ENCODE data around the gene SPSB1. TPM values are rescaled to one million over a fixed set of nuclear protein-coding genes. Genes with fewer than 3 reads are reported as not detected.
A peak's percentile ranks its signal among the peaks of the same experiment; 100 is the strongest.
"Not testable (repeated sequence)": the region's sequence is repeated elsewhere in the genome, so short reads cannot be mapped to it uniquely, and the experiment has no call there.

The SPSB1 gene
- total and polyA plus RNA-seq, 2 of the 4 experiments (the other 2 are of a cell fraction) = 16.7 to 19.8 TPM

GRCh38 chr1:9299571-9300541 is 7.2 kb downstream of the SPSB1 start:
- H3K27ac ChIP-seq (ENCODE audit: insufficient read depth, low read length); CTCF ChIA-PET; POLR2A ChIA-PET (ENCODE audit: unreplicated experiment); dilution Hi-C loops (cut with HindIII; ENCODE audit: low sequenced_read_pairs, unreplicated experiment); H2AFZ ChIP-seq (replicated peaks; ENCODE audit: low read length, poor library complexity); BruUV-seq (replicated peaks); intact Hi-C loops (cut with micrococcal nuclease); in situ Hi-C loops (cut with MboI; ENCODE audit: low sequenced_read_pairs); H3K27me3 ChIP-seq (ENCODE audit: control insufficient read depth, insufficient read depth, low read length); H3K36me3 ChIP-seq (ENCODE audit: control insufficient read depth, insufficient read depth, low read length); H3K56ac ChIP-seq (ENCODE audit: extremely low read depth, insufficient read depth, low read length); H3K9ac ChIP-seq (ENCODE audit: low read depth, low read length); H3K4me3 ChIP-seq (ENCODE audit: insufficient read depth, low read depth, low read length); H3K9me3 ChIP-seq (ENCODE audit: control insufficient read depth, insufficient read depth, low read length): not testable (repeated sequence)
- Histone ChIP-seq H4K8ac (ENCODE audit: low read depth in 2 of 2, low read length in 2 of 2) (peak overlapping the region in 1 of 2 experiments; percentile 58; a peak in 3 of 4 replicates), H4K91ac (ENCODE audit: insufficient read depth, low read depth, low read length) (peak overlapping the region; percentile 94), H2AK5ac (ENCODE audit: low read depth, low read length) (peak overlapping the region; percentile 97; the same call in 1 of the 2 replicates), H2BK5ac (ENCODE audit: low read depth, low read length, poor library complexity, severe bottlenecking) (peak overlapping the region; percentile 75), H2BK120ac (ENCODE audit: low read depth, low read length) (peak overlapping the region; percentile 90), H3K4me2 (ENCODE audit: low read depth, low read length) (peak overlapping the region; percentile 59; the same call in 1 of the 2 replicates), H3K9me1 (ENCODE audit: insufficient read depth, low read length) (peaks cover 62% of the 10 kb centered on the region), H3K4ac (ENCODE audit: low read depth, low read length) (peak overlapping the region; percentile 97), H3K18ac (ENCODE audit: low read depth, low read length) (peak overlapping the region; percentile 33; the same call in 1 of the 2 replicates), H2AK9ac (replicated peaks; ENCODE audit: low read depth, low read length, poor library complexity) (peak overlapping the region; percentile 7), H2BK15ac (ENCODE audit: low read depth, low read length) (peak overlapping the region; percentile 82; the same call in 2 of the 3 replicates), H2BK20ac (ENCODE audit: low read depth, low read length) (peak overlapping the region; percentile 44), H3K79me1 (ENCODE audit: low read depth in 1 of 2, low read length in 2 of 2) (peaks cover 58 to 95% of the 10 kb centered on the region in 2 experiments), H3K14ac (replicated peaks; ENCODE audit: low read depth, low read length) (peak overlapping the region; percentile 90), H4K5ac (ENCODE audit: low read depth, low read length) (peak overlapping the region; percentile 70; the same call in 1 of the 2 replicates), H3K23ac (ENCODE audit: low read depth, low read length) (peak overlapping the region; percentile 83; the same call in 1 of the 2 replicates), H4K20me1 (ENCODE audit: insufficient read depth, low read length) (peaks cover 79% of the 10 kb centered on the region), H3K4me1 (ENCODE audit: control insufficient read depth, insufficient read depth, low read length) (peaks cover 37% of the 10 kb centered on the region)
- TF ChIP-seq MAFK (IDR thresholded peaks at IDR 0.05; ENCODE audit: low read depth, low read length) (peak; percentile 59), NFE2L2 (IDR thresholded peaks at IDR 0.05; ENCODE audit: low read depth, low read length) (peak; percentile 93)
- DNase-seq (peak; percentile 58), ATAC-seq (ENCODE audit: low read depth) (peak; percentile 27)
- 57% methylated on average over 3 of the region's 16 CpGs; no CpG with 5 or more reads in 1 of the 2 experiments for WGBS, 2 experiments (ENCODE audit: extremely low coverage in 2 of 2, insufficient read length in 1 of 2)

Measured in IMR-90 (cell line).